IMR-90 (cell line): ENCODE data around the gene RTF1. TPM values are rescaled to one million over a fixed set of nuclear protein-coding genes. Genes with fewer than 3 reads are reported as not detected.

ENCODE experiments used
- ATAC-seq: fragments of 200-7000 bp; cut with Tn5 transposase; 2 replicates; pipeline ENCODE4 v1.9.1; 2020; ENCODE audit warnings: low read depth, mild to moderate bottlenecking, moderate library complexity
- BruUV-seq: library from RNA; stranded (reverse); fragments of 400-500 nt; replicated peaks from 2 replicates; lab custom pipeline; 2021; lab: Mats Ljungman, UMichigan
- CTCF ChIA-PET: fragments of 300-600 bp; formaldehyde crosslinking; extraction: SDS; loops from one replicate; lab custom pipeline; 2021; ENCODE audit warnings: antibody characterized with exemption; lab: Yijun Ruan, JAX
- POLR2A ChIA-PET: fragments of 300-600 bp; sonication (Branson Sonifier 250); formaldehyde crosslinking; loops from one replicate; lab custom pipeline; 2022; ENCODE audit warnings: antibody characterized with exemption; ENCODE audit not compliant: unreplicated experiment; lab: Charles Lee
- DNase-seq: peaks from one replicate; pipeline ENCODE4 v3.0.0; 2013
- H2AFZ ChIP-seq: replicated peaks from 2 replicates; pipeline ENCODE3; 2013; ENCODE audit warnings: low read length, mild to moderate bottlenecking; ENCODE audit not compliant: poor library complexity
- H2AK5ac ChIP-seq: 2 replicates; pipeline ENCODE4 v1.6.1; 2013; ENCODE audit warnings: low read depth, low read length, inconsistent platforms
- H2AK9ac ChIP-seq: replicated peaks from 2 replicates; pipeline ENCODE3; 2013; ENCODE audit warnings: mild to moderate bottlenecking, low read depth, low read length, moderate library complexity; ENCODE audit not compliant: poor library complexity
- H2BK120ac ChIP-seq: 2 replicates; pipeline ENCODE4 v1.6.1; 2013; ENCODE audit warnings: low read depth, low read length, inconsistent platforms
- H2BK15ac ChIP-seq: 3 replicates; pipeline ENCODE4 v1.6.1; 2013; ENCODE audit warnings: low read depth, low read length, inconsistent platforms
- H2BK20ac ChIP-seq: 2 replicates; pipeline ENCODE4 v1.6.1; 2013; ENCODE audit warnings: low read depth, mild to moderate bottlenecking, inconsistent platforms, low read length, moderate library complexity
- H2BK5ac ChIP-seq: 2 replicates; pipeline ENCODE4 v1.6.1; 2013; ENCODE audit warnings: mild to moderate bottlenecking, low read depth, low read length, inconsistent platforms; ENCODE audit not compliant: poor library complexity, severe bottlenecking
- H3K14ac ChIP-seq: replicated peaks from 2 replicates; pipeline ENCODE4 v1.6.1; 2013; ENCODE audit warnings: low read depth, low read length, inconsistent platforms
- H3K18ac ChIP-seq: 2 replicates; pipeline ENCODE4 v1.6.1; 2013; ENCODE audit warnings: low read depth, low read length, control low read depth
- H3K23ac ChIP-seq: 2 replicates; pipeline ENCODE4 v1.6.1; 2013; ENCODE audit warnings: low read depth, low read length, inconsistent platforms
- H3K27ac ChIP-seq: 2 replicates; pipeline ENCODE4 v1.5.1; 2013; ENCODE audit warnings: mild to moderate bottlenecking, control low read depth, low read length; ENCODE audit not compliant: insufficient read depth
- H3K27me3 ChIP-seq: 2 replicates; pipeline ENCODE4 v1.6.1; 2013; ENCODE audit warnings: low read length; ENCODE audit not compliant: control insufficient read depth, insufficient read depth
- H3K36me3 ChIP-seq: 2 replicates; pipeline ENCODE4 v1.6.1; 2013; ENCODE audit warnings: low read length, mixed read lengths; ENCODE audit not compliant: control insufficient read depth, insufficient read depth
- H3K4ac ChIP-seq: 2 replicates; pipeline ENCODE4 v1.6.1; 2013; ENCODE audit warnings: low read depth, low read length, inconsistent platforms
- H3K4me1 ChIP-seq: 2 replicates; pipeline ENCODE4 v1.6.1; 2013; ENCODE audit warnings: low read length, mixed read lengths; ENCODE audit not compliant: control insufficient read depth, insufficient read depth
- H3K4me2 ChIP-seq: 2 replicates; pipeline ENCODE4 v1.6.1; 2013; ENCODE audit warnings: low read depth, mild to moderate bottlenecking, control low read depth, low read length, moderate library complexity
- H3K4me3 ChIP-seq: 2 replicates; pipeline ENCODE4 v1.5.1; 2013; ENCODE audit warnings: low read depth, mild to moderate bottlenecking, control low read depth, low read length, moderate library complexity; ENCODE audit not compliant: insufficient read depth
- H3K56ac ChIP-seq: 2 replicates; pipeline ENCODE4 v1.6.1; 2013; ENCODE audit warnings: low read length, inconsistent platforms; ENCODE audit not compliant: insufficient read depth; ENCODE audit errors: extremely low read depth
- H3K79me1 ChIP-seq, 2 experiments: 2 replicates each; pipeline ENCODE4 v1.6.1; 2013; ENCODE audit warnings: low read length in 2 of 2, inconsistent platforms in 1 of 2, low read depth in 1 of 2
- H3K9ac ChIP-seq: 2 replicates; pipeline ENCODE4 v1.6.1; 2013; ENCODE audit warnings: low read depth, low read length, control low read depth
- H3K9me1 ChIP-seq: 2 replicates; pipeline ENCODE4 v1.6.1; 2013; ENCODE audit warnings: low read length, inconsistent platforms; ENCODE audit not compliant: insufficient read depth
- H3K9me3 ChIP-seq: 2 replicates; pipeline ENCODE4 v1.6.1; 2013; ENCODE audit warnings: low read length; ENCODE audit not compliant: control insufficient read depth, insufficient read depth
- H4K20me1 ChIP-seq: 2 replicates; pipeline ENCODE4 v1.6.1; 2013; ENCODE audit warnings: low read length, inconsistent platforms; ENCODE audit not compliant: insufficient read depth
- H4K5ac ChIP-seq: 2 replicates; pipeline ENCODE4 v1.6.1; 2013; ENCODE audit warnings: mild to moderate bottlenecking, low read depth, low read length, control low read depth
- H4K8ac ChIP-seq, 2 experiments: 2 replicates each; pipeline ENCODE4 v1.6.1; 2013; ENCODE audit warnings: low read depth in 2 of 2, low read length in 2 of 2, control low read depth in 1 of 2, inconsistent platforms in 1 of 2
- H4K91ac ChIP-seq: 2 replicates; pipeline ENCODE4 v1.6.1; 2013; ENCODE audit warnings: low read depth, low read length, inconsistent platforms; ENCODE audit not compliant: insufficient read depth
- CTCF ChIP-seq: conservative IDR thresholded peaks from 2 replicates; pipeline ENCODE4 v1.5.1; 2012; ENCODE audit warnings: mild to moderate bottlenecking, low read depth, low read length, improper control_type of control experiment
- RCOR1 ChIP-seq: IDR thresholded peaks from 2 replicates; pipeline ENCODE4 v1.6.1; 2012; ENCODE audit warnings: mild to moderate bottlenecking, low read length, improper control_type of control experiment; ENCODE audit not compliant: insufficient replicate concordance
- USF2 ChIP-seq: fragments of 150-350 bp; IDR thresholded peaks from 2 replicates; pipeline ENCODE4 v1.6.1; 2017; ENCODE audit warnings: mild to moderate bottlenecking, antibody characterized with exemption, low read length, low read depth
- WGBS, 2 experiments: methylation state at CpG; one replicate each; pipeline versions ENCODE4 v1.1.5 to v1.1.7; 2013; ENCODE audit warnings: missing lambda C conversion rate in 2 of 2; ENCODE audit not compliant: insufficient read length in 1 of 2; ENCODE audit errors: extremely low coverage in 2 of 2; 5-methylcytosine and 5-hydroxymethylcytosine counted together
- dilution Hi-C: fragments of 300-500 bp; cut with HindIII; formaldehyde crosslinking; loops from one replicate; pipeline ENCODE4 v1.14.3; 2018; ENCODE audit warnings: low sequenced_read_pairs; ENCODE audit not compliant: unreplicated experiment
- in situ Hi-C: fragments of 300-500 bp; cut with MboI; formaldehyde crosslinking; loops from 3 replicates; pipeline ENCODE4 v1.14.3; 2019; ENCODE audit warnings: low sequenced_read_pairs, inconsistent platforms, mixed read lengths
- intact Hi-C: fragments of 100-400 bp; cut with micrococcal nuclease; formaldehyde crosslinking; loops from 2 replicates; pipeline ENCODE4 v1.10.0; 2022
- polyA plus RNA-seq, 3 experiments: library from polyadenylated mRNA; depleted of rRNA; stranded (reverse); fragments of >200 nt; gene quantifications; 2 replicates each; pipeline ENCODE4 v1.2.3, GENCODE V29; 2012; ENCODE audit warnings: low replicate concordance in 1 of 3
- total RNA-seq: library from RNA; depleted of rRNA; stranded (reverse); fragments of >200 nt; gene quantifications from 2 replicates; pipeline ENCODE4 v1.2.3, GENCODE V29; 2012

The RTF1 gene
- total and polyA plus RNA-seq, 2 of the 4 experiments (the other 2 are of a cell fraction), result 15.1 to 24.3 TPM

- peak overlapping the region; percentile 98 for H2AK5ac ChIP-seq
- H3K56ac ChIP-seq, result peak overlapping the region; percentile 69
- WGBS, 2 experiments, result 13% methylated on average over 3 of the region's 15 CpGs; no CpG with 5 or more reads in 1 of the 2 experiments
- TF ChIP-seq USF2, result peak; percentile 39
- no peak for TF ChIP-seq RCOR1
- TF ChIP-seq CTCF, result no peak
- POLR2A ChIA-PET, result no interaction called here
- H2AFZ ChIP-seq, result peak overlapping the region; percentile 95
- peaks cover 34% of the 10 kb centered on the region for H3K9me1 ChIP-seq
- H3K4me3 ChIP-seq, result peak overlapping the region; percentile 51
- peak overlapping the region; percentile 91 for H3K14ac ChIP-seq
- H4K20me1 ChIP-seq, result no peaks in the 10 kb centered on the region
- H4K91ac ChIP-seq, result peak overlapping the region; percentile 86
- peaks cover 19% of the 10 kb centered on the region for H3K4me1 ChIP-seq
- peak overlapping the region; percentile 77; the same call in 1 of the 2 replicates for H3K9ac ChIP-seq
- in situ Hi-C loops, result no loop called here
- intact Hi-C loops, result no loop called here
- no peaks in the 10 kb centered on the region for H3K36me3 ChIP-seq
- dilution Hi-C loops, result no loop called here
- DNase-seq (no peak), ATAC-seq (no peak)
- peak overlapping the region; percentile 76 for H3K27ac ChIP-seq
- peak overlapping the region; percentile 63 for H3K18ac ChIP-seq
- peak overlapping the region; percentile 88; the same call in 1 of the 2 replicates for H2BK20ac ChIP-seq
- CTCF ChIA-PET, result interaction anchor here (1.1 kb wide), 1 partner anchor 27 kb away, joined by 3 read pairs; no protein-coding TSS in a partner anchor
- peaks cover 9% of the 10 kb centered on the region for H3K27me3 ChIP-seq
- H3K9me3 ChIP-seq, result no peaks in the 10 kb centered on the region
- H2BK15ac ChIP-seq, result peak overlapping the region; percentile 66
- peak overlapping the region; percentile 26 for H4K5ac ChIP-seq
- peaks cover 0 to 12% of the 10 kb centered on the region in 2 experiments; a peak in 2 of 4 replicates for H3K79me1 ChIP-seq
- H3K23ac ChIP-seq, result peak overlapping the region; percentile 94; the same call in 1 of the 2 replicates
- no TSS peak for BruUV-seq
- peak overlapping the region; percentile 90 for H3K4me2 ChIP-seq
- H4K8ac ChIP-seq, result peak overlapping the region; percentile 77 to 87
- peak overlapping the region; percentile 77 for H2BK5ac ChIP-seq
- H3K4ac ChIP-seq, result peak overlapping the region; percentile 73
- peak overlapping the region; percentile 74 for H2BK120ac ChIP-seq
- peak overlapping the region; percentile 93 for H2AK9ac ChIP-seq
These were observed 75.8 kb downstream of the RTF1 start for GRCh38 chr15:41492597-41493204.
